NCI-H345 treated with DMSO at 0.1 percent for 48 hours (cell line): ENCODE results near the gene TBC1D23.
"Not testable (repeated sequence)": the region's sequence is repeated elsewhere in the genome, so short reads cannot be mapped to it uniquely, and the experiment has no call there.

Source experiments
- DNase-seq: peaks from one replicate; lab custom pipeline; 2025; ENCODE audit not compliant: unreplicated experiment; lab: John Stamatoyannopoulos, UW

The TBC1D23 gene

GRCh38 chr3:100260685-100261484 is at the start of gene TBC1D23:
Gene TBC1D23 (plus strand): TSS chr3:100260992. CDS start chr3:100261019, 27 bp downstream.
- peak; percentile 81 for DNase-seq

- DNase-seq: no peak
Measured at GRCh38 chr3:100213891-100214573, 46.8 kb upstream of the TBC1D23 start.

DNA sequence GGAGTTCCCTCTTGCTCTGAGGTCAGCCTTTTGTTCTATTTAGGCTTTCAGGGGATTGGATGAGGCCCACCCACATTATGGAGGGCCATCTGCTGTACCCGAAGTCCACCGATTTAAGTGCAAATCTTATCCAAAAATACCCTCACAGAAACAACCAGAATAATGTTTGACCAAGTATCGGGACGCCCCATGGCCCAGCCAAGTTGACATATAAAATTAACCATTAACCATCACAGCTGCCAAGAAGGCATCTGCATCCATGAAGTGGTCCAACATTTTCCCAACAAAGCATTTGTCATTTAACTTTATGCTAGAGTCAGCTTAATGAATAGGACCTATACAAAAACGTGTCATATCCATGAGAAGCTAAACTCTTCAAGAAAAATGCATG is 46.2 kb upstream of the TBC1D23 start:
- no peak for DNase-seq

- no peak for DNase-seq
Measured at GRCh38 chr3:100216713-100217112, 44.1 kb upstream of the TBC1D23 start.

DNA sequence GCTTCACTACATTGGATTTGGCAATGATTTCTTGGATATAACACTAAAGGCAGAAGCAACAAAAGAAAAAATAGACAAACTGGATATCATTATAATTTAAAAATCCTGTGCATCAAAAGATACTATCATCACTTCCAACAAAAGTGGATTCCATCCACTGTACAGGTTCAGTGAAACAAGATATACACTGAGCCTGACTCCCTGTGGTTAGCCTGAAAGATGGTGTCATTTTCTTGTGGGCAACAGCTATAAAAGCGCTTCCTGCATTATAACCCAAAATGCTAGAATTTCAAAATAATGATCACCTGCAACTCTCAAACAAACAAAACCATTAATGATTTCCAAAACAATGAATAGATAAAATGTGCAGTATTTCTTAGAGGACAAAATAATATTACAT is 39.6 kb upstream of the TBC1D23 start:
- no peak for DNase-seq

GRCh38 chr3:100225193-100225592 is 35.6 kb upstream of the TBC1D23 start:
- DNase-seq: no peak

DNA sequence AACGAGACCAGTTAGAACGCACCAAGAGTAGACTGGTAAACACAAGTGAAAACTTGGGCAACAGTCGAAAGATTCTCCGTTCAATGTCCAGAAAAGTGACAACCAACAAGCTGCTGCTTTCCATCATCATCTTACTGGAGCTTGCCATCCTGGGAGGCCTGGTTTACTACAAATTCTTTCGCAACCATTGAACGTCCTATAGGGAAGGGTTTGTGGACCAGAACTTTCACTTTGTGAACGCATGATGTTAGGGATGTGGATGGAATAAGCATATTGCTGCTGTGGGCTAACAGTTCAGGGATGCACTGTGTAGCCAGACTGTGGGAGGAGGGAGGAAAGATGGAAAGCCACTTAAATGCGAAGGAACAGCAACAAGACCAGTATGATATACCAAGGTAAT is 34.9 kb upstream of the TBC1D23 start:
- DNase-seq: no peak

DNA sequence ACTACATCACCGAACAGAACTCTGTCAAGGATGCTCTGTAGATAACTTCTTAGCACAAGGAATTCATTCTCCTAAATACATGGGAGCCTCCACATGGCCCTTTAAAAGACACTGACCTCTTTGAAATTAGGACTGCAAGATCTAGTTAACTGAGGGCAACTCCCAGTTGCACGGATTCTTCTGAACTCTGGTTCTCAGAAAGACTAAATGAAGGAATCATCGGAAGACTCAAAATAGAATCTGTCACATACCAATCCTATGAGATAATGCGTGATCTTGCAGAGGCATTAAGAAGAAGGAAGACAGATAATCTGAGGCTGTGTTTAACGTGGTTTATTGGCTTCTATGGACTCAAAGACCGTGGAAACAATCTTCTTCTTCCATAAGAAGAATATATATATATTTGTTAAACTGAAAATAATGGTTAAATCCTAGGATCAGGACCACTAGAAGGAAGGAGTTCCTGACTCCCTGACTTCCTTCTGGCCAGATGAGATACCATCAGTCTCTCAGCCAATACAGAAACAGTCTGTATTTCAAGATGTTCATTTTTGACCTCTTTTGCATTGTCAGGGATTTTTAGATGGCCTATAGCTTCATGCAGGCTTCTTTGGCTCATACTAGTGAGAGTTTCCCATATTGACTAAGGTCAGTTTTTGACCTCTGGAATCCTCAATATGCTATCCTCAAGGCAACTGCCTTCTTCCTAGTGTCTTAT is 33.9 kb upstream of the TBC1D23 start:
- no peak for DNase-seq

DNA sequence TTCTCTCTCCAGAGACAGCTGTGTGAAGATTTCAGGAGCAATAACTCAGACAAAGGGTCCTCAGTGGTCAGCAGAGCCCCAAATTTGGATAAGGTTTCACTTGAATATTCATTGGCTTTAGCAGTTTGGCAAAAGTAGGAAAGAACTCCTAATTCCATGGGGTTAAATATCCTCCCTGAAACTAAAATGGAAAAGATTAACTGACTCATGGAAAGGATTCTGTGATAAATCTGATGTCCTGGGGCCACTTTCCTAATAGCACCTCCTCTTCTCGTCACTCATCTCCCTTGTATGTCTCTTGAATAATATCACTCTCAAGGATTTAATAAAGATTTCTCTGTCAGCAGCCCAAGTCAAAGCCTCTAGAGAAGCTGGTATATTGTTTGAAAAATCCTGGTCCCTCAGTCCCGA is 33.3 kb upstream of the TBC1D23 start:
- DNase-seq: no peak

- no peak for DNase-seq
Measured at GRCh38 chr3:100228247-100228646, 32.5 kb upstream of the TBC1D23 start.

- DNase-seq: not testable (repeated sequence)
Measured at GRCh38 chr3:100229188-100229587, 31.6 kb upstream of the TBC1D23 start.

GRCh38 chr3:100230710-100231109 is 30.1 kb upstream of the TBC1D23 start:
- DNase-seq: no peak

- no peak for DNase-seq
Measured at GRCh38 chr3:100231668-100232067, 29.1 kb upstream of the TBC1D23 start.

GRCh38 chr3:100234364-100234763 is 26.4 kb upstream of the TBC1D23 start:
- no peak for DNase-seq

DNA sequence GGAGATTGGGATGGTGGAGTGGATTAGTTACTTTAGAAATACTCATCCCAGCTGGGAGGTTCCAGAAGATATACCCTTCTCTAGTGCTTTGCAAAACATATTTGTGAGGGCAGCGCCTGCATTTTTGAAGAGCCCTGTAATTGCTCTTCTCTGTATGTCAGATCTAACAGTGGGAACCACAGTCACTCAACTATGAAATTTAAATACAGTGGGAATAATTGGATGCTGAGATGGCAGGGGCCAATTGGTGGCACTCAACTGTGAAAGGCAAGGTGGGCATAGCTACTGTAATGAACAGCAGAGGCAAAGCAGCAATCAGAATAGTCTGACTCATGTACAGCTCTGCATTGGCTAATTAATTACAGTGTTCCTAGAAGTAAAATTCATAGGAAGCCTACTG is 22.2 kb upstream of the TBC1D23 start:
- no peak for DNase-seq

DNA sequence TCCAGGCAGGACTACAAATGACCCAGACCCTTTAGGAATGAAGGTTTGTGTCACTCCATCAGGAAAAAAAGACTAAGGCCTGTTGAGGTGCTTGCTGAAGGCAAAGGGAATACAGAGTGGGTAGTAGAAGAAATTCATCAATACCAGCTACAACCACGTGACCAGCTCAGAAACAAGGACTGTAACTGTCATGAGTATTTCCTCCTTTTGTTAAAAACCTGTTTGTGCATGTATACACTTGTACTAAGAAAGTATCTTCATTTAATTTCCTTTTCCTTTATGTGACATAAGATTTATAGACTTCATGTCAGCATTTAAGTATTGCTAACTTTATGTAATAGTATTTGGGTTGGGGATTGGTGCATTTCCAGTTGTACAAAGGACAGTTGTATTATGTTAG is 18.3 kb upstream of the TBC1D23 start:
- not testable (repeated sequence) for DNase-seq

DNA sequence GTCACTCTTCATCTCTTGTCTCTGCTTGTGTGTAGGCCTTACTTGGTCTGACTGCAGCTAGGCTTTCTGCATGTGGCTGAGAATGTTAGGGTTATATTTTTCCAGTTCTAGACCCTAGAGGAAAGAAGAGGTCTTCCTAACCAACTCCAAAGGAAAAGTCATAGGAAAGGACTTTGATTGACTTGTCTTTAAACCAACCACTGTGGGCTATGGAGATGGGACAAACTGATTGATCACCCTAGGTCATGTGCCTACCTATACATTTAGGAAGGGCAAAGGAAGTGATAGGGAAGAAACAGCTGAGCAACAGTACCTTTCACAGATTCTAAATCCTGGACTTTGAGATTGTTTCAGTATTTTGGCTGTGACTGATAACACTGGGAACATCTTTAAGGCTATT is 16.5 kb upstream of the TBC1D23 start:
- no peak for DNase-seq

DNA sequence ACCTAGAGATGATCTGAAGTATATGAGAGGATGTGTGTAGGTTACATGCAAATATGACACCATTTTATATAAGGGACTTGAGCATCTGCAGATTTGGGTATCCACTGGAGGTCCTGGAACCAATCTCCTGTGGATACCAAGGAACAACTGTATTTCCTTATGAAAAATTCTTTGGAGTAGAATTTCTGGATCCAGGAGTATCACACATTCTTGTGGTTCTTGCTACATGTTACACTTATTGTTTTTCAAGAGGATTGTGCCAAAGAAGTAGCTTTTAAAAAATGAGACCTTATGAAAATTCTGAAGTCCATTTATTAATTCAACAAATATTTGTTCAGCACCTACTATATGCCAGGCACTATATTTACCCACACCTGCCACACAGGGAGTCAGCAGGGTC is 15.7 kb upstream of the TBC1D23 start:
- no peak for DNase-seq

DNA sequence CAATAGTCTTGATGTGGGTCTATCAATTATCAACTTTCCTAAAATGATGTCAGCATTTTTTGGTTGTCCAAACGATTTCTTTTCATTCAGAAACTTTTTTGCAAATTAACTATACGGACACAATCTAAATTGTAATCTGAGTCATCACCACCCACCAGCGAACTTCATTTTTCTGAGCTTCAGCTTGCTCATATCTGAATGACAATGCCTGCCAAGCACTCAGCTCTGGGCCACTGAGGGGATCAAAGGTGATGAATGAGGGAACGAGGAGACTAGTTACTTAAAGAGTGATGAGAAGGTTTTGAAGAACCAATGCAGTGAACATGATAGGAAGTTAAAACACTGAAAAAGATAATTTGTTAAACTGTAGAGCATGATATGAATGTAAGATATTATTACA is 14.9 kb upstream of the TBC1D23 start:
- DNase-seq: no peak

DNA sequence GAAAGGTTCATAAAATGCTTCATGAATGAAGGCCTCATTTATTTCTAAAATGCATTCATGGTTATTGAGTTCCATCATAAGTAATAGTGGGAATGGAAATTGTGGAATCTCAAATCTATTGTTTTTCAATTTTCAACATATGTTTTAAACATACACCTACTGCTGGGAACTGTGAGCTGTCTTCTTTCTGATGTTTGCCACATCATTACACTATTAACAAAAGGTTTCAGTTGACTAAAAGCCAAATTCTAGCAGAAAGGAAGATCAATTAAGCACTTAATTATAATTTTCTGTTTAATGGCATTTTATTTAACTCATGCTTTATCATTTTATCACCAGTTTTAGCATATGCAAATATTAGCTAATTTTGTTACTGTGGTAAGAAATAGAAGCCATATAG is 13.8 kb upstream of the TBC1D23 start:
- no peak for DNase-seq

- DNase-seq: no peak
Measured at GRCh38 chr3:100252001-100252400, 8.8 kb upstream of the TBC1D23 start.
